Inflammatory macrophage (primary cell): Measurements from ENCODE around the gene HNRNPAB.

Experiments used
- DNase-seq, 2 donors: peaks; one replicate each; pipeline ENCODE4 v3.0.0-alpha.2; 2020 to 2022

HNRNPAB gene

DNA sequence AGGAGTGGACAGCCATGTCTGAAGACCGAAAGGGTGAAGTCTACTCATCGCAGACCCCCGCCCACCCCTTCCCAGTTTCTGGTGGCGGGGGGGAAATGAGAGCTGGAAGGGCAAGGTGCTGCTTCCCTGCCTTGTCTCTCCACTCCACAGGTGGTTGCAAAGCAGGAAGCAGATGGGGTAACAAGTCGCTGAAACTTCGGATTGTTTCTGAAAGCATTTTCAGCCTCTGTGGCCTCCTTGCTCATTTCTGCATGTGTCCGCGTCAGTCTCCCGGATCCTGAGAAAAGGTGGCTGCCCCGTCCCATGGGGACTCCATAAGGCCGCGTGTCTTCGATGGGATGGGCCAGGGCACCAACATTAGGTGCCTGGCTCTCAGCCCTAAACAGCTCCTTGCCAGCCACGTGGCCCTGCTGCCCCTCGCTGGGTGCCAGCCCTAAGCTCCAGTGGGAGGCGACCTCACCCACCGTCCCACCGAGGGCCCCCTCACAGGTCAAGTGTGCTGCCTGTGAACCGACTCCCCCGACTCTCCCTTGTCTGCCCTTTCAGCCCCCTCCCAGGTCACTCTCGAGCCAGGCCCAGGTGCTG is 27.3 kb downstream of the HNRNPAB start:
- DNase-seq = no peak

DNA sequence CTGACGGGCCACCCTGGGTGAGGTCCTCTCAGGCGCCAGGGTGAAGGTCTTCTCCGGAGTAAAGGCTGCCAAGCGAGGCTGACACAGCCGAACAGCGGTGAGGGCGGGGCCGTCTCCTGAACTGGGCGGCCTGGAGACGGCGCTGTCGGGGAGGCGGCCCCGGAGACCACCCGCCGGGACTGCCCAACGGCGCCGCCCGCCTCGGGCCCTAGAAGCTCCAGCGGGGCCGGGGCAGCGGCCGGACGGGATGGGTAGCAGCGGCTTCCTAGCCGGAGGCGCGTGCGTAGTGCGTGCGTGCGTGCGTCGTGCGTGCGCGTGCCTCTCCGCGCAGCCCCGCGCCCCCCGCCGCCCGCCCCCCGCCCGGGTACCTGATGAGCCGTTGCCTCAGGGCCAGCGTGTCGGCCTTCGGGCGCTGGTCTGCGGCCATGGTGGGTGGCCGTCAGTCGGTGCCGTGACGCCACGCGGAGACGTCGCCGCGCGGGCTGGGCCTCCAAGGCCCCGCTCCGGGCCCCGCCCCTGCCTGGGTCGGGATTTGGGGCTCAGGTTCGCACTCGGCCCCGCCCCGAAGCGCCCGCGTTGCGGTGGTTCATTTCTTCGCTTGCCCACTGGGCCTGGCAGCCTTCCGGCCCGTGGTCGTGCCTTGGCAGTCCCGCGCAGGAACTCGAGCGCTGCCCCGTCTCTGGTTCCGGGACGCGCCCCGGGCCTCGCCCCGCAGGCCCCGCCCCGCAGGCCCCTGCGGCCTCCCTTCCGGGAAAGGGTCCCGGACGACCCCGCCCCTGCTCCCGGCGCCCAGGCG is 28.0 kb downstream of the HNRNPAB start, which contains the start of gene PHYKPL:
TSS of gene PHYKPL (minus strand) at position 679 of the 796 bp plus-strand sequence. CDS start at position 427, 252 bp downstream.
- DNase-seq = peak; percentile 69 to 80

DNA sequence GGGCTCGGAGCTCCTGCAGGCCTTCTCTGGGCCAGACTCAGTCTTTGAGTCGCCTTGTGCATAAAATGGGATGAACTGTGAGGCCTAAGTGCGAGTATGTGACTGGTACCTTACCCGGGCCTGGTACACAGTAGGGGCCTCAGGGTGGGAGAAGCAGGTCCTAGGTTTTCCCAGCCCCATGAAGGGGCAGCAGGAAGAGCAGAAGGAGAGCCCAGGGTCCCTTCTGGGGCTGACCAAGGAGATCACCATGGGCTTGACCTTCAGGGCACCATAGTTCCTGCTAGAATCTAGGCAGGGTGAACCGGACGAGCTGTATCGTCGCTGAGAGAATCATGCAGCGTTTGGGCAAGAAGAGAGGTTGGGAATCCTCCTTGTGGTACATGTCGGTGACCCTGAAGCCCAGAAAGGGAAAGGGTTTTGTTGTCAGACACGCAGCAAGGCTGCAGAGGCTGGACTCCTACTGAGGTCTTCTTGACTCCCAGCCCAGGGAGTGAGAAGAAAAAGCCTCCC is 28.6 kb downstream of the HNRNPAB start:
- no peak for DNase-seq

DNA sequence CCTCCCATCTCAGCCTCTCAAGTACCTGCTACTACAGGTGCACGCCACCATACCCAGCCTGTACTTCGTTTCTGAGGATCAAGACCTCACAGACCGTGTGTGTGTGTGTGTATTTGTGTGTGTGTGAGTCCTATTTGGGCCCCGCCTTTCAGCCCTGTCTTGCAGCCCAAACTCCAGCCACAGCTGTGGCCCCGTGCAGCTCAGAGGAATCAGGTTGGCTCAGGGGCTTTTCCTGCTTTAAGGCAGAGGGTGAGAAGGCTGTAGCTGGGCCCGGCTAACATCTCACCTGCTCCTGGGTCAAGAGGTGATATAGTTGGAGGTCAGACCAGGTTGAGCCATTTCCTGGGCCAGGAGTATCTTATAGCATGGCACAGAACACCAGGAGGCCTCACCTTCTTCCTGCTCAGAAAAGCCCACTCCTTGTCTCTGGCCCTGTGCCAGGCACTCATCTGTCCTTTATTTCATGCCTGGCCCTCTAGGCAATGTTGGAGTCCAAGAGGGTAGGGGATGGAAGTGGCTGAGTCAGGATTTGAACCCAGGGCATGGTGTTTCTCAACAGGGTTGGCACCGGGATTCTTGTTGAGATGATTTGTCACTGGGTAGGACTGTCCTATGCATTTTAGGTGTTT is 29.9 kb downstream of the HNRNPAB start:
- no peak for DNase-seq

DNA sequence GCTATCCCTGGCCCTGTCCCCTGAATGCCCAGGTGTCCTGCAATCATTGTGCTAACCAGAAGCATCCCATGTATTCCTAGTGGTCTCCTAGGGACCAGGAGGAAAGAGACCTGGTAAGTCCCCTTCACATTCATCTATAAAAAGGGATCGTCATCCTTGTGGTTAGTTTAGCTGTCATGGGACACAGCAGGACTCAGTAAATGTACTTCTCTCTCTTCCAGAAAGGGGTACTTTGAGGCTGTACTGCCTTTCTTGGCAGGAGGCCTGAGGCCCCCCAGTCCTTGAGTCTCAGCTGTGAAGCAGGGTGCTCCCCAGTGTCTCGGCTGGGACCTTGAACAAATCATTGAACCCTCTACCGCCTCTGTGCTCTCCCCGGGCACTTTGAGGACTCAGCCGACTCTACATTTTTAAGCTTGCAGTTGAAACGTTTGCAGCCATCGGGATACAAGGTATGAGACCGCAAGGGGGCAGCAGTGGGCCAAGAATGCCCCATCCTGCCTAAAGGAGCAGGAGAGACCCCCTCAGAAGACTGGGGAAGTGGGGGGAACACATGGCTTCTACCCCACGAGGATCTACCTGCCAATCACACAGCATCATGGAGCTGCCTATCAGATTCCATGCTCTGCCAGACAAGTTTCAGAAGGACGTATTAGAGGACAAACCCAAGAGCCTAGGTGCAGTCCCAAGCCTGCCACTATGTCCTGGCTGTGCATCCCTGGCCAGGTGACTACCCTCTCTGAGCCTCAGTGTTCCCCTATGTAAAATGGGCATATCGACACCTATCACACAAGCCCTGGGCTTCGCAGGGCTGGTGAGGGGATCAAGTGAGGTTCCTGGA is 30.6 kb downstream of the HNRNPAB start:
- peak; percentile 73 to 74 for DNase-seq

DNA sequence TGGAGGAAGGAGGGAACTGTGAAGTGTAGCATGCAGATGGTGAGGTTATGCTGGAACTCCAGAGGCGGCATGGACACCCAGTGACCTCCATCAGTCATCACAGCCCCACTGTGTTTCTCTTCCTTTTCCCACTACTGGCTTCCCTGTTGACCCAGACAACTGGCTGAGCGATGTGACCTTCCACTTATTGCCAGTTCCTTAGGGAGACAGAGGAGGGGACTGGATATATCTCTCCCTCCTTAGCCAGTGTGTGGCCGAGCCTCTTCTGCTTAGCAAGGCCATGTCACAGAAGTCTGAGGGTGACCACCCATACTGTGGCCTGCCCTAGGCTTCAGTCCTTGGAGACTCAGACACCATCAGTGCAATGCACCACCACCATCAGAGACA is 31.2 kb downstream of the HNRNPAB start:
- DNase-seq = peak; percentile 24 to 40

DNA sequence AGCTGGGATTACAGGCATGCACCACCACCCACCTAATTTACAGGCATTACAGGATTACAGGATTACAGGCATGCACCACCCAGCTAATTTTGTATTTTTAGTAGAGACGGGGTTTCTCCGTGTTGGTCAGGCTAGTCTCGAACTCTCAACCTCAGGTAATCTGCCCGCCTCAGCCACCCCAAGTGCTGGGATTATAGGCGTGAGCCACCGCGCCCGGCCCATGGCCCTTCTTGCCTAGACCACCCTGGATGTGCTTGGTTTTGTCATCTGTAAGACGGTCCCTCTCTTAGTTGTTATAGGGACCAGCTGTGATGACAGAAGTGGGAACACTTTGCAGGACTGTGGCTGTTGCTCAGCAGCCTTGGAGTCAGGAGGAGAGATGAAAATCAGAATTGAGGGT is 31.8 kb downstream of the HNRNPAB start:
- no peak for DNase-seq

DNA sequence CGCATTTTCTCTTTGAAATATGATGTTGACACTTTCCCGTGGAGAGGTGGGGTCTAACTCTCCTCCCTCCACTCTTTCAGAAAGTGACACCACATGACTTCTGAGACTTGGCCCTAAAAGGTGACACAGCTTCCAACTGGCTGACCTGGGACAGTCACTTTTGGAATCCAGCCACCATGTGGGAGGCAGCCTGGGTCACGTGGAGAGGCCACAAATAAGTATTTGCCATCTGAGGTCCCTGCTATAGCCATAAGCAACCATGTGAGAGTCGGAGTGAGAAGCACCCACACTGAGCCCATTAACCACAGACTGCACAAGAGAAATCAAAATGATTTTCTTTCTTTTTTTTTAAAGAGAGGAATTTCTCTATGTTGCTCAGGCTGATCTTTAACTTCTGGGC is 32.3 kb downstream of the HNRNPAB start:
- DNase-seq = peak; percentile 89 to 94

DNA sequence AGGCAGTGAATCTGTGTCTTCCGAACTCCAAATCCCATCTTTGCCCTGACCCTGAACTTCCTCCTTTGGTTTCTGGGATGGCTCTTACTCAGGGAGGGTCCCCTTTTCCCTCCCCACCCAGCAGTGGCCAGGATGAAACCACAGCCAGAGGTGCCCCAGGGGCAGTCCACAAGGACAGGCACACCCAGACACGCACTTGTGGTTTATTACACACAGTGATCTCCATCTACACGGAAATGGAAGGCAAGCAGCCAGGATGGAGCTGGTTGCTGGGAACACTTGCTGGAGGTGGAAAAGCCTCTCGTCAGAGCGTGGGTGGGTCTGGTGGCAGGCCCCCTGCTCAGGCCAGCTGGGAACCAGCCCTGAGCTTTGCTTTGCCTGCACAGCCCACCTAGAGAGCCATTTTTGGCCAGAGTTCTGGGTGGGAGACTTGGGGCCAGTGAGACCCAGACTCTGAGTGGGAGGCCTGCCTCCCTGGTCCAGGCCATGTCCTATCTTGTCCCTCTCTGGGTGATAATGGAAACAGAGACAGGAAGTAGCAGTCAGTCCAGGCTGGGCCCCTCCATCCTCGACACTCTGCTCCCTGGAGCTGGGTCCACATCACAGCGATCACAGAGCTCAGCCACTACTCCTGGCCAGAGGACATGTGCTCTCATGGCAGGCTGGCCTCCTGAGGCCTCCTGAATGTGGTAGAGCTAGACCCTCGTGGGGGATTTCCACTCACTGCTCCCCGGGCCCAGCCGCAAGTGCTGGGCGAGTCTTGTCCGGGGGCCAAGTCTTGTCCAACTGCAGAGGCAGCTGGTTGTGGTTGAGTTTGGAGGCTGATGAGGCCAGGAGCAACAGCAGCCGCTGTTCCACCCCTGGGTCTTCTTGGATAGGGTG is 33.3 kb downstream of the HNRNPAB start:
- peak; percentile 50 to 58 for DNase-seq

DNA sequence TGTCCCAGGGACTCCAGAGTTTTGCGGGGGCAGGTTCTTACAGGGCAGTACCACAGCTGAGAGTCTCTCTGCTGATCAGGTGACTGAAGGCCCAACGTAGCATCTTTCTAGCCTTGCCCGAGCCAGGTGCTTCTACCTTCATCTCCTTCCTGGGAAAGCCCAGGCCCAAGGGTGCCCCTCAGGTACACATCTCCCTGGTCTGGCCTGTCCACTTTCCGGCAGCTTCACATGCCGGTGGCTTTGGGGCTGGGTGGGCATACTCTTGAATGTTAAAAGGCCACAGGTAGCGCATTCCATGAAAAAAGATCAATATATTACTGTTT is 33.9 kb downstream of the HNRNPAB start:
- DNase-seq = no peak

DNA sequence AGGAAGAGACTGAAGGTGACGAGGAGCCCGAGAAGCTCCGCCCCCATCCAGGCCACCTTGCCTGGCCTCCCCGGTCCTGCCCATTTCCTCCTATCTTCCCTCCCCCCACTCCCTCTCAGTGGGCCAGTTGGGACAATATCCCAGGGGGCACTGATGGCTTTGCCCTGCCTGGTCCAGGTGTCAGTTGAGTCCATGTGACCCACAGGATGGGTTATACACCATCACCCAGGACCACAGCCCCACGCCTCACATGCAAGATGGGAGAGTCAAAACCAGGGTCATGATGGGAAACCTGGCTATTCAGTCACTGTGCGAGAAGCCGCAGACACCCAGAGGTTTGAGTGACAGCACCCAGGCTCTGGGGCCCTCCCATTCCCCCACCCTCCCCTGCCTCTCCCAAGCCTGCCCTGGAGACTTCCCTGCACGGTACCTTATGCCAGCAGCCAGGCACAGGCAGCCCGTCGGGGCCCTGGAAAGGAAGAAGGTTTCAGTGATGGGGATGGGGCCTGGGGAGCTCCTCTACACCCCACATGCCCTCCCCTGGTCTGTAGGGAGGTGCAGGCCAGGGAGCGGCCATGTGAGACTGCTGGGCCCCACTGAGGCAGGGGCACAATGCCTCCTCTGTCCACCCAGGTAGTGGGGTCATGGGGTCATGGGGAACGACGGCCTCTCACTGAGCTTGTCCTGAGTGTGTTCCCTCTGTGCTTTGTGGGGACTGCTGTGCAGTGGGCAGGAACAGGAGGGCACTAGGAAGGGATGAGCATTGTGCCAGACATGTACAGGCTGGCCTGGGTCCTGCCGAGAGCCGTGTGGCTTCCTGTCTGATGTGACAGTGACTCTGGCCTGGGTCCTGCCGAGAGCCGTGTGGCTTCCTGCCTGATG is 34.6 kb downstream of the HNRNPAB start:
- DNase-seq = no peak

DNA sequence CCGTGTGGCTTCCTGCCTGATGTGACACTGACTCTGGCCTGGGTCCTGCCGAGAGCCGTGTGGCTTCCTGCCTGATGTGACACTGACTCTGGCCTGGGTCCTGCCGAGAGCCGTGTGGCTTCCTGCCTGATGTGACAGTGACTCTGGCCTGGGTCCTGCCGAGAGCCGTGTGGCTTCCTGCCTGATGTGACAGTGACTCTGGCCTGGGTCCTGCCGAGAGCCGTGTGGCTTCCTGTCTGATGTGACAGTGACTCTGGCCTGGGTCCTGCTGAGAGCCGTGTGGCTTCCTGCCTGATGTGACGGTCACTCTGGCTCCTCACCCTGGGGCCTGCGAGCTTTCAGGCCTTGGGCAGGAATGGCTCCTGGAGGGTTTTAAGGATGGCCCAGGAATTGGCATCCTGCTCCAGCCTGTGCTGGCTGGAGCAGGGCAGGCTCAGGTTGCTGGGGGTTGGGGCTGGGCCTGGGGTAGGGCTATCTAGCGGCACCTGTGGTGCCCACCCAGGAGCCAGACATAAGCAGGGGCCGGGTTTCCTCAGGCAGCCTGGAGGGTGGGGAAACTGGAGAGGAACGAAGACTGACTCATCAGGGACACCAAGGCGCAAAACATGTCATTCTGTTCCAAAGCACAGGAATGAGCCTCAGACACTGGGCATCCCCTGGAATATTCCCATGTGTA is 35.4 kb downstream of the HNRNPAB start:
- peak in 1 of 2 donors; percentile 30 for DNase-seq

DNA sequence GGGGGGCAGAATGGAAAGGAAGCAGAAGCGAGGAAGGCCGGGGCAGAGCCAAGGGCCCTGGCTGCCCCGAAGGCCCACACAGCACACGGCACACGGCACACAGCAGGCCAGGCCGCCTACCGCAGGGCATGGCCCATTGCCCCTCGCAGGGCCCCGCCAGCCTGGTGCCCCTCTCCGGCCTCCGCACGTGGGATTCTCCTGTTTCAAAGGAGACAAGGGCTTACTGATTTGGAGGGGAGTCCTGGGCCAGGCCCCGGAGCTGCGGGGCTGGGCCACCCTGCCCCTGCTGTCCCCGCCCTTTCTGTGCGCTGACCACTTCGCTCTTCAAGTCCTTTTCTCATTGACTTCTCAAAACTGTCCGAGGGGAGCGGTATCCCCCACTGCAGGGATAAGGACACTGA is 36.0 kb downstream of the HNRNPAB start:
- no peak for DNase-seq

DNA sequence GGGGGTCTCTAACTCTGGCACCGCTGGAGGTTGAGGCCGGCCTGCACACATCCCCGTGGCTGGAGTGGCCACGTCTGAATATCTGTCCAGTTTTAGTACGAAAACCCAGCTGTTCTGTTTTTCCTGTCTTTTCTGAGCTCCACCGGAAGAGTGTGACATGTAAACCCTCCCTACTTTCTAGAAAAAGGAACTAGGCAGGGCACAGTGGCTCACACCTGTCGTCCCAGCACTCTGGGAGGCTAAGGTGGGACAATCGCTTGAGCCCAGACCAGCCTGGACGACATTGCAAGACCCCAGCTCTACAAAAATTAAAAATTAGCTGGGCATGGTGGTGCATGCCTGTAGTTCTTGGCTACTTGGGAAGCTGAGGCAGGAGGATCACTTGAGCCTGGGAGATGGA is 36.4 kb downstream of the HNRNPAB start:
- peak in 1 of 2 donors; percentile 23 for DNase-seq

DNA sequence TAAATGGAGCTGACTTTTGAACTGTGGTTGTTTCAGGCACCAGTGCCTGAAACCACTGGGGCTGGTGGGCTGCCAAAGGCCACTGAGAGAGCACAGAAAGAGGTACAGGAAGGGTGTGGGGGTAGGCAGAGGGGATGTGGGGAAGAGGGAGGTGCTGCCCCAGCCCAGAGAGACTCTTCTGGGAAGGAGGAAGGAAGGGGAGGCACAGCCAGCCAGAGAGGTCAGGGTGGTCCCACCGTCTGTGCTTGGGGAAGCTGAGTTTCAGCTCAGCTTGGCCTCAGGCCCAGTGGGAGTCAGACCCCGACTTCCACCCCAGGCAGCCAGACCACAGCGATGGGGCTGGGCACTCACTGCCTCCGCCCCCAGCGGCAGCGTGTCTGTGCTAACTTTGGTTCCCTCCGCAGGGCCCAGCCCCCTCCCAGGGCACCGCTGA is 36.9 kb downstream of the HNRNPAB start:
- peak; percentile 32 to 52 for DNase-seq

DNA sequence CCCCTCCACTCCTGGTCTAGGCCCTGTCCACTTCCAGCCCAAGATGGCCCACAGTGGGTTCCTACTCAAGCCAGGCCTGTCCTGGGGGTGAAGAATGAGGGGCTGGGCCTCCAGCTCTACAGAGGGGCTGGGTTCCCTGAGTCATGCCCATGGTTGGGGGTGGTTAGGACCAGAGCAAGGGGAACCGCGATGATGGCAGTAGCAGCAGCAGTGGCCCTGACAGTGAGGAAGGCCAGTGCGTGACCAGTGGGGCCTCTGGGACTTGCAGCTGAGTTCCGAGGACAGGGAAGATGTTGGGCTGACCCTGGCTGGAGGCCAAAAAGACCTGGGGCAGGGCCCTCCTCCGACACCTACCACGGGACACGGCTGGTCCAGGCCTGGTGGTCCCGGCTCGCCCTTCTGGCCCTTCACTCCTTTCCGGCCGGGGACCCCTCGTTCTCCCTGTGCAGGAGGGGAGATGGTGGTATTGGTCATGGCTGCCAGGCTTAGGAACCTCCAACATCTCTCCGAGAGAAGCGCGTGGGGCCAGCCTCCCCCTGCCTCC is 37.4 kb downstream of the HNRNPAB start:
- peak; percentile 39 for DNase-seq

DNA sequence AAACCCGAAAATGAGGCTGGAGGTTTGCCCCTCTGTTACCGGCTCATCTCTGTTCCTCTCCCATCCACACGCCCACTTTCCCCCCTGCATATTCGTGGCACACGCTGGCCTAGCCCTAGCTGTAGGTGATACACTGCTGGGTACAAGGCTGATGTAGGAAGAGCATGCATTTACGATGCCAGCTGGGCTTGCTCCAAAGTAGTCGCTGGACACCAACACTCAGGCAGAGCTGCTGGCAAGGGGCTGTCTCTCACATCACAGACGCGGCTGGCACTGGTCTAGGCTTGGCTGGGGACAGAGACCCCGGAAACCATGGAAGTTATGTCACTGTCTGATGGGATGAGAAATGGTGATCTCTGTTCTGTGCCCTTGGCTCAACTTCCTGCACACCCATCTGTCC is 38.1 kb downstream of the HNRNPAB start:
- no peak for DNase-seq

DNA sequence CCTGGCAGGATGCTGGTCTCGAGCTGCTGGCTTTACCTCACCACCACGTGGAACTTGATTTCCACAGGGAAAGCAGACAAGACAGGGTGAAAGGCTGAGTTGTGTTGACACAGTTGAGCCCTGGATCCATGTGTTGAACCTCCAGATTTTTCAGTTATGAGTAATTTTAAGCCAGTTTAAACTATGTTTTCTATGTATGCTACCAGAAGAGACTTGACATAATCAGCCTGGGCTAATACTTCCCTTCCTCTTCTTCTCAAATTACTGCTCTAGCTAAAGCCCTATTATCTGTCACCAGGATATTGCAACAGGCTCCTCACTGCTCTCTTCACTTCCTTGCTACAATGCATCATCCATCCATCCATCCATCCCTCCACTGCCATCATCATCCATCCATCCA is 40.2 kb downstream of the HNRNPAB start:
- peak; percentile 21 to 64 for DNase-seq

DNA sequence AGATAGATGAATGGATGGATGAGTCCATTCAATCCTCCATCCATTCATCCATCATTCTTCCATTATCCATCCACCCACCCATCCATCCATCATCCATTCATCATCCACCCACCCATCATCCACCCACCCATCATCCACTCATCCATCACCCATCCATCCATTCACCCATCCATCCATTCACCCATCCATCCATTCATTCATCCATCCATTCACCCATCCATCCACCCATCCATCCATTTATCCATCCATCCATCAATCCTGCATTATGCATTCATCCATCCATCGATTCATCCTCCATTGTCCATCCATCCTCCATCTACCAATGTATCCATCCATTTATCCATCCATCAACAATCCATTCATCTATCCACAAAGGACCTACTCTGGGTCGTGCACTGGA is 41.1 kb downstream of the HNRNPAB start:
- DNase-seq = no peak
